K562 (cell line): ENCODE results near the gene REC8. TPM values are rescaled to one million over a fixed set of nuclear protein-coding genes. Genes with fewer than 3 reads are reported as not detected.

Experiments used
- ARID4B ChIP-seq: sonication (generic); formaldehyde crosslinking; IDR thresholded peaks from 2 replicates; pipeline ENCODE4 v1.8.0; 2022; ENCODE audit warnings: mild to moderate bottlenecking, missing genetic modification reagents
- CCNT2 ChIP-seq: IDR thresholded peaks from 2 replicates; pipeline ENCODE4 v1.6.1; 2011; ENCODE audit warnings: borderline replicate concordance, low read depth, mild to moderate bottlenecking, moderate library complexity, mixed read lengths, low read length; ENCODE audit not compliant: insufficient read length; ENCODE audit errors: extremely low read depth
- EGR1 ChIP-seq: fragments of 450-650 bp; conservative IDR thresholded peaks from 2 replicates; pipeline ENCODE4 v1.6.1; 2017; ENCODE audit warnings: mild to moderate bottlenecking
- KLF16 ChIP-seq: IDR thresholded peaks from 2 replicates; pipeline ENCODE4 v1.6.1; 2016; ENCODE audit warnings: antibody characterized with exemption
- L3MBTL2 ChIP-seq: fragments of 450-650 bp; IDR thresholded peaks from 2 replicates; pipeline ENCODE4 v1.6.1; 2016; ENCODE audit warnings: mild to moderate bottlenecking, moderate library complexity
- POLR3G ChIP-seq: IDR thresholded peaks from 2 replicates; pipeline ENCODE4 v1.6.1; 2011; ENCODE audit not compliant: insufficient read length, insufficient replicate concordance; ENCODE audit errors: extremely low read depth
- REST ChIP-seq, 2 experiments: fragments of 450-650 bp; formaldehyde crosslinking in 1 of 2; IDR thresholded peaks; 2 replicates each; pipeline versions ENCODE4 v1.4.0 to v1.6.1; 2014 to 2020; ENCODE audit warnings: mild to moderate bottlenecking in 2 of 2, borderline replicate concordance in 1 of 2, low read depth in 1 of 2
- polyA plus RNA-seq, 8 experiments: library from polyadenylated mRNA; depleted of rRNA in 4 of 8; stranded (reverse) in 5 of 8; unstranded in 3 of 8; fragments of >200 nt; fragmentation: Nextera tagmentation in 2 of 8; fragmentation: Illumina TruSeq in 1 of 8; extraction: Ambion mirVana in 2 of 8; extraction: Trizol in 1 of 8; gene quantifications; 2 replicates each; pipeline versions ENCODE4 v1.2.1 to v1.2.3, GENCODE V29; 2011 to 2014; ENCODE audit warnings: inconsistent platforms in 1 of 8, missing spikeins in 1 of 8
- total RNA-seq, 7 experiments: library from RNA; depleted of rRNA in 6 of 7; stranded (reverse); fragments of >200 nt in 6 of 7; fragmentation: Illumina TruSeq in 2 of 7; extraction: Trizol in 2 of 7; gene quantifications; 2 replicates each; pipeline versions ENCODE4 v1.2.1 to v1.2.3, GENCODE V29; 2011 to 2021; ENCODE audit warnings: low replicate concordance in 1 of 7
- TF ChIP-seq, protein P1 (sequence below): IDR thresholded peaks from 3 replicates; pipeline ENCODE4 v1.6.1; 2011; ENCODE audit warnings: borderline replicate concordance, mild to moderate bottlenecking, moderate library complexity; ENCODE audit not compliant: insufficient read length; ENCODE audit errors: extremely low read depth
- TF ChIP-seq, protein P2 (sequence below): fragments of 450-650 bp; IDR thresholded peaks from 2 replicates; pipeline ENCODE4 v1.6.1; 2016; ENCODE audit warnings: low read depth, mild to moderate bottlenecking, moderate library complexity

Gene REC8
- total and polyA plus RNA-seq, 9 of the 15 experiments (the other 6 are each of a cell fraction or from before 2014, with no cell fraction given): 0.11 to 2.5 (median 0.85) TPM

DNA sequence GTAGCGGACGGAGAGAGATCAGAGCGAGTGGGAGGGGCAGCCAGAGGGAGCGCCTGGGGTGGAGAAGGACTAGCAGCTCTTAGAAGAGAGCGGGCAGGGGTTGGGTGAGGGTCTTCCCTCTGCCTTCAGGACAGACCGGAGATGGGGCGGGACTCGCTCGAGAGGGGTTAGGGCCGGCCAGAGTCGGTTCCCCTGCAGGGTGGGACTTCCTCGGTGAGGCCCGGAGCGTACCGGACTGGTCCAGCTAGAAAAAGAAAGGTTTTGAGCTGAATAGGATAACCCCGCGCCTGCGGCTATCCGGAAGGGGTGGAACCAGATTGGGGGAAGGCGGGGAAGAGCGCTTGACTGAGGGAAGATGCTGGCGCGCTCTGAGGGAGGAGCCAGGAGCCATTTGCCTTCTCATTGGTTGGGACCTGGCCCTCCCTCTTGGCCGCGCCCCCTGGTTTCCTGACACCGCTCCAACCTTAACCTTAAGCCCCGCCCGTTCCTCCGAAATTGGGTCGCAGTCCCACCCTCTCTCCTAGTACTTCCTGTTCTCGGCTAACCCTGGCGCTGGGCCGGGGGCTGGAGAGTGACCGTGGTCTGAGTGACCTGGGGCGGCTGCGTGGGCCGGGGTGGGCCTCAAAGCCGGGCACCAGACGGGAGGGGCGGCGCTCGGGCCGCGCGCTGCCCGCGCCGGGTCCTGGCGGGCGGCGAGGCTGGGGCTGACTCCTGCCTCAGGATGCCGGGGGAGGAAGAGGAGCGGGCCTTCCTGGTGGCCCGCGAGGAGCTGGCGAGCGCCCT lies 24.7 kb upstream of the REC8 start, which contains the start of gene RNF31 (continued):
- TF ChIP-seq, protein P1, sequence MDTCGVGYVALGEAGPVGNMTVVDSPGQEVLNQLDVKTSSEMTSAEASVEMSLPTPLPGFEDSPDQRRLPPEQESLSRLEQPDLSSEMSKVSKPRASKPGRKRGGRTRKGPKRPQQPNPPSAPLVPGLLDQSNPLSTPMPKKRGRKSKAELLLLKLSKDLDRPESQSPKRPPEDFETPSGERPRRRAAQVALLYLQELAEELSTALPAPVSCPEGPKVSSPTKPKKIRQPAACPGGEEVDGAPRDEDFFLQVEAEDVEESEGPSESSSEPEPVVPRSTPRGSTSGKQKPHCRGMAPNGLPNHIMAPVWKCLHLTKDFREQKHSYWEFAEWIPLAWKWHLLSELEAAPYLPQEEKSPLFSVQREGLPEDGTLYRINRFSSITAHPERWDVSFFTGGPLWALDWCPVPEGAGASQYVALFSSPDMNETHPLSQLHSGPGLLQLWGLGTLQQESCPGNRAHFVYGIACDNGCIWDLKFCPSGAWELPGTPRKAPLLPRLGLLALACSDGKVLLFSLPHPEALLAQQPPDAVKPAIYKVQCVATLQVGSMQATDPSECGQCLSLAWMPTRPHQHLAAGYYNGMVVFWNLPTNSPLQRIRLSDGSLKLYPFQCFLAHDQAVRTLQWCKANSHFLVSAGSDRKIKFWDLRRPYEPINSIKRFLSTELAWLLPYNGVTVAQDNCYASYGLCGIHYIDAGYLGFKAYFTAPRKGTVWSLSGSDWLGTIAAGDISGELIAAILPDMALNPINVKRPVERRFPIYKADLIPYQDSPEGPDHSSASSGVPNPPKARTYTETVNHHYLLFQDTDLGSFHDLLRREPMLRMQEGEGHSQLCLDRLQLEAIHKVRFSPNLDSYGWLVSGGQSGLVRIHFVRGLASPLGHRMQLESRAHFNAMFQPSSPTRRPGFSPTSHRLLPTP: no peak
- TF ChIP-seq POLR3G (no peak), EGR1 (0 out of 2 replicates have a peak, but pooled peaks have one; percentile 4), KLF16 (peak; percentile 59; the same call in 1 of the 2 replicates), CCNT2 (no peak), REST (IDR thresholded peaks at IDR 0.05; ENCODE audit: borderline replicate concordance) (peak; percentile 87), REST (CRISPR knock-in tag; IDR thresholded peaks at IDR 0.05; ENCODE audit: low read depth) (no peak), L3MBTL2 (no peak; the same call in 1 of the 2 replicates), ARID4B (CRISPR knock-in tag) (0 out of 2 replicates have a peak, but pooled peaks have one; percentile 19)
- TF ChIP-seq, protein P2, sequence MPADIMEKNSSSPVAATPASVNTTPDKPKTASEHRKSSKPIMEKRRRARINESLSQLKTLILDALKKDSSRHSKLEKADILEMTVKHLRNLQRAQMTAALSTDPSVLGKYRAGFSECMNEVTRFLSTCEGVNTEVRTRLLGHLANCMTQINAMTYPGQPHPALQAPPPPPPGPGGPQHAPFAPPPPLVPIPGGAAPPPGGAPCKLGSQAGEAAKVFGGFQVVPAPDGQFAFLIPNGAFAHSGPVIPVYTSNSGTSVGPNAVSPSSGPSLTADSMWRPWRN: no peak
